GM19395 (cell line): ENCODE results near the gene SLC18A2.

Experiments
- ATAC-seq: cut with Tn5 transposase; IDR thresholded peaks from one replicate; pipeline ENCODE4 v1.9.1; 2021; ENCODE audit warnings: mild to moderate bottlenecking, moderate library complexity; ENCODE audit not compliant: unreplicated experiment

SLC18A2 gene

GRCh38 chr10:117237401-117237991 lies 3.4 kb upstream of the SLC18A2 start:
- no peak for ATAC-seq

- no peak for ATAC-seq
These were observed 1.9 kb upstream of the SLC18A2 start for GRCh38 chr10:117239051-117239450.

GRCh38 chr10:117239721-117240620 lies 943 bp upstream of the SLC18A2 start:
- no peak for ATAC-seq

- ATAC-seq, result no peak
These were observed 888 bp downstream of the SLC18A2 start for GRCh38 chr10:117241541-117242462.

GRCh38 chr10:117242463-117242832 lies 1.5 kb downstream of the SLC18A2 start:
- ATAC-seq, result no peak

GRCh38 chr10:117246997-117247671 lies 6.2 kb downstream of the SLC18A2 start:
- no peak for ATAC-seq

- ATAC-seq, result no peak
These were observed 8.0 kb downstream of the SLC18A2 start for GRCh38 chr10:117248750-117249465.

- peak; percentile 56 for ATAC-seq
These were observed 8.7 kb downstream of the SLC18A2 start for GRCh38 chr10:117249493-117250093.

GRCh38 chr10:117250411-117250810 lies 9.5 kb downstream of the SLC18A2 start:
- no peak for ATAC-seq

- no peak for ATAC-seq
These were observed 13.0 kb downstream of the SLC18A2 start for GRCh38 chr10:117253908-117254307.

- ATAC-seq, result no peak
These were observed 13.4 kb downstream of the SLC18A2 start for GRCh38 chr10:117254338-117254737.

GRCh38 chr10:117254774-117255735 lies 14.1 kb downstream of the SLC18A2 start:
- ATAC-seq, result no peak

- ATAC-seq, result no peak
These were observed 15.0 kb downstream of the SLC18A2 start for GRCh38 chr10:117255835-117256460.

- ATAC-seq, result no peak
These were observed 16.0 kb downstream of the SLC18A2 start for GRCh38 chr10:117256910-117257309.

- no peak for ATAC-seq
These were observed 16.8 kb downstream of the SLC18A2 start for GRCh38 chr10:117257721-117258120.

- ATAC-seq, result no peak
These were observed 18.4 kb downstream of the SLC18A2 start for GRCh38 chr10:117259279-117259678.

- peak; percentile 58 for ATAC-seq
These were observed 19.2 kb downstream of the SLC18A2 start for GRCh38 chr10:117260084-117260483.

- no peak for ATAC-seq
These were observed 20.6 kb downstream of the SLC18A2 start for GRCh38 chr10:117261501-117261900.
